ENCODE measurements around the gene ASTN1.

ASTN1 gene

DNA sequence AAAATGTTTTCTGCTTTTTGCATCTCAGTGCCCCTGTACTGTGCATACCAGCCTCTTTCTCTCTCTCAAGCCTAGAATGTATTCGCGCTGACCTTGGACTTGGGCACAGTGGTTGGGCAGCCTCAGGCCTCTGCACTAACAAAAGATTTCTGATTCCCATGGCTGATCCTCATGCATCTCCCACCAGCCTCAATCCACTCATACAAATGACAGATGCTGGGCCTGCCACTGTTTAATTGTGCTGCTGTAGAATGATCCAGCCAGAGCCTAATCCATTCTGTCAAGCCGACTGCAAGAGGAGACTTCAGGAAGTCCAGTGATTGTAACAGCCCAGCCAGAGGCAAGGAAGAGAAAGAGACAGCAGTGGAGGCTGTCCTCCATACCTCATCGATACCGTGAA is 180.8 kb downstream of the ASTN1 start:
- DNase-seq, result no peak

DNA sequence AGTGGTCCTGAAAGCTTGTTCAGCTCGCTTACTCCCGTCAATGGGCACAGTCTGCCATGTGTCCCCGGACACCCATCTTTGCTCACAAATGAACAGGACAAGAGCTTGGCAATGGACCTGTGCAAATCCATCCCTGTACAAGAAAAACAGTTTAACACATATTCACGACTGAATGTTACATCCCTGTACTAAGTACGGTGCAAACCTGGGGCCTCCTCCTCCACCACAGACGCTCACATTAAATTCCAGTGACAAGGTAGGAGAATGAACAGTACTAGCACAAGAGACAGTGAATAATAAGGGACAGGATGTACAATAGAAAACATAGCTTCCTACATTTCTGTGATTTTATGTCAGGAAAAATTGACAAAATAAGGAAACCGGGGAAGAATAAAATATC is 187.7 kb downstream of the ASTN1 start:
- no peak for DNase-seq

DNA sequence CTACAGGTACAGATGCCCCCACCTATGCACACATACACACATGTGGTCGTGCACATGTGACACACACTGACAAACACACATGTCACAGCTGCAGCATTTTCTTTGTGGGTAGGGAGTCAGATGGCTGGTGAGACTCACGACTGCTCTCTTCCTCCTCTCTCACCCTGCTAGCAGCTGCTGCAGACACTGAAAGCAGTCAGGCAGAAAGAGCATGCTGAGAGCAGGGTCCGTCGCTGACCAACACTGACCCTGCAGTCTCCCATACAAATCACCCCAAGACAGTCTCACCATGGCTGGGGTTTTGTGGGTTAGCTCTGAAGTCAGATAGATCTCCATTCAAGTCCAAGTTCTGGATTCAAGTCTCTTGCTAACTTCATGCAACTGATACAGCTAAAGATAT is 188.3 kb downstream of the ASTN1 start:
- DNase-seq, result no peak

DNA sequence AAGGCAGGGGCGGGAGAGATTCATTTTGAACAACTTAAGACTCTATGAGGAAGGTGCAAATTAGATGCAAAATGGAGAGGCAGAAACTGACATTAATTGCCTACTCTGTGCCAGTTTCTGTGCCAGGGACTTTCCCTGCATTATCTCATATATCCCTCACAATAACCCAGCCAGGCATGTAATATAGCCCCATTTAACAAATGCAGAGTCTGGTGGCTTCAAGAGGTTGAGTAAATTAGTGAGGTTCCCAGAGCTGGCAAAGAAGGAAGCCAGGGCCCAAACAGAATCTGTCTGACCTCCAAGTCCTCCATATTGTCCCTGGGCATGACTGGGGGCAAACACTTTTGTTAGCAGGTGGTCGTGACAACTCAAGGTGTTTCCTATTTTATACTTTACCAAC is 199.8 kb downstream of the ASTN1 start:
- DNase-seq, result no peak

DNA sequence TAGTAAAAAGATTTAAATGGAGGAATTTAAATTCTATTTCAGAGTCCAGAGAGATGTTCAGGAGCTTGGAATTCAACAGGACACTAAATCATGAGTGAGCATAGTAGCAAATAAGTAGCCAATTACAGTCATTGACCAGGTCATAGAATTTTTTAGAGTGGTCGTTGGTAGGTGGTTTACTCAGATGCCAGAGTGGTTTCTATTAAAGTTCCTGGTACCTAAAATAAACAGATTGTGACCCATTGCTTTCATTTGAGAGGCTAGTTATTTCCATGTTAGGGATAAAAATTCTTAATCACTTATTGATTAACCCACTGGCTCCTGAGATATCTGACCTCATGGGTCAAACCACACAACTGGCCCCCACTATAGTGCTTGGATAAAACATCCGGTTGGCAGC is 201.3 kb downstream of the ASTN1 start:
- no peak for DNase-seq

DNA sequence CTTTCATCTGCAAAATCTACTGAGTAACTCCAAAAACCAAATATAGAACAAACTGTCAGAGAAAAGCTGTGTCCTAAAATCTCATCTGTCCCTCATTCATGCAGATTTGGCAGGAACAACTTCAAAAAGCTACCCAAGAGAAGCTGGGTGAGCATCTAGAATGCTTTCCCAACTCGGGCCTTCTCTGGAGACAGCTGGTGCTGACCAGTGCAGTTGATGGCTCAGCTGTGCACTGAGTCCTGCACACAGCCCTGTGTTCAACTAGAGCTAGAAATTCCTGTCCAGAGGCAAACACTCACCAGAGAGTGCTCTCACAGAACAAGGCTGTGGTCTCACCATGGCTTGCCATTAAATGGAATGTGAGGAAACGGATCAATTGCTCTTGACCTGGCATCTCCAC is 202.8 kb downstream of the ASTN1 start:
- DNase-seq, result no peak

DNA sequence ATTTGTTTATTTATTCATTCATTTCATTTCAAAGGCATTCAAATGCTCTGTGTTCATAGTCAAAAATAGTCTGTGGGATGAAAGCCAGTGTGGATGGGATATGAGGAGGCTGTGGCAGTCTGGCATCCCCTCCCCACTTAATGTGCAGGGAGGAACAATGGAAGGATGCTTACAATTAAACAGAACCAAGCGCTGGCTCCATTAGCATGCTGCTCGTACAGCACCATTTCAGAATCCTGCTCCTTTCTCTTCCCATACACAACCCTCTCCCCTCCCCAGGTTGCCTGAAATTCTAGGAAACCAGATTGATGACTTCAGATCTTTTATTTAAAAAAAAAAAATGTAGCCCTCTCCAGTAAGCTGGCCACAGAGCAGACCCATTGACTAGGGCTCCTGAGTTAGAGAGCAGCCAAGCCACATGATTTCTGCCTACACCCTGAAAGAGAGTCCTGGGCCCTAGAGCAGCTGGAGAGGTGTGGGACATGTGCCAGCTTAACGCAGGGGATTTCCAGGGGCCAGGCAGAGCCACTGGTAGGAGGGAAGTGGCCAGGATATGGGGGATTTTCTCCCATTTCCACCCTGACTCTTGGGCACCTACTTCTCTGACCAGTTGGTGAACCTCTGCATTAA is 205.2 kb downstream of the ASTN1 start:
- DNase-seq, result no peak

DNA sequence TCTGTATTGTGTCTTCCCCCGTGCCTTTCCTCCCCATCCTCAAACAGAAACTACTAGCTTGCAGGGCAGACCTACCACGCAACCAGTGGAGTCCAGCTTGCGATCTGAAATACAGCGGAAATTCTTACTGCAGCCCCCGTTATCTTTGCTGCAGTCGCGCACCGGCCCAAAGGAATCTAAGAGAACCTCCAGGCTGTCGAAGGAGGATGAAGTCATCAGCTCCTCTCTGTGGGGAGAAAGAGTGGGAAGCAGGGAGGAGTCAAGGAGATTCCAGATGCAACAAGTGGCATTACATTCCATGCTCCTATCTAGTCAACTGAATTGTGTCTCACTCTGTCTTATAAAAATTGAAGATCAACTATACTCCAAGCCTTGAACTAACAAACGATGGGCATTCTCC is 206.9 kb downstream of the ASTN1 start:
- no peak for DNase-seq

DNA sequence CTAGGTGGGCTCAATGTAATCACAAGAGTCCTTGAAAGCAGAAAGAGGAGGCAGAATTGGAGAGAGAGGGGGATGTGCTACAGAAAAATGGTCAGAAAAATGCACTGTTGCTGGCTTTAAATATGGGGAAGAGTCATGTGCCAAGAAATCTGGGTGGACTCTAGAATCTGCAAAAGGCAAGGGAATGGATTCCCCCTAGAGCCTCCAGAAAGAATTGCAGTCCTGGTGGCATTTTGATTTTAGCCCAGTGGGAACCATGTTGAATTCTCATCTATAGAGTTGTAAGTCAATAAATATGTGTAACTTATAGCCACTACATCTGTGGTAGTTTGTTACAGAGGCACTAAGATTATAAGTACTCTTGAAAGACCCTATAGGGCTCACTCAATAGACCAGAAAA is 210.3 kb downstream of the ASTN1 start:
- no peak for DNase-seq

DNA sequence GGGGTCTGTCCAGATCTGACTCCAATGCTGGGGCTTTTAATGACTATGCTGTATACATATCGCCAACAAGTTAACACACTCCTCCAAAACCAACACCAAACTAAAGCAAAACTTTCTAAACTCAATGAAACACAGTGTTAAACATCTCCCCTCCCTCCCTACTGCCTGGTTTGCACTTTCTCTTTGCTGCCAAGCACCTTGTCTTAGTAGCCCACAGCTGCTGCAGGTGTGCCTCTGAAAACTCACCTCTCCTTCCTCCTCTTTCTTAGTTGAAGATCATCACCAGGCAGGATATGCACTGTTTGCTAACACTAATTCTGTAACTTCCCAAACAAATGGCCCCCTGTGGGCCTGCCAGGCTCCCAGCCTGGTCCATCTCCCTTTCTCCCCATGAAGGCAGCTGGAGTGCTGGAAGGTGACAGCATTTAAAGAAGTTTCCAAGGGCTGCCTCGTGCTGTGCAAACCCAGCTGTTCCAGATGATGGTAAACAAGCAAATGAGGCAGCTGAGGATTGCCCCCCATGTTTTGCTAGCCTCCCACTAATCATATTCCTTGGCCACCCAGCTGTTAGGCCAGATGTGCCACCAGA is 213.7 kb downstream of the ASTN1 start:
- no peak for DNase-seq

DNA sequence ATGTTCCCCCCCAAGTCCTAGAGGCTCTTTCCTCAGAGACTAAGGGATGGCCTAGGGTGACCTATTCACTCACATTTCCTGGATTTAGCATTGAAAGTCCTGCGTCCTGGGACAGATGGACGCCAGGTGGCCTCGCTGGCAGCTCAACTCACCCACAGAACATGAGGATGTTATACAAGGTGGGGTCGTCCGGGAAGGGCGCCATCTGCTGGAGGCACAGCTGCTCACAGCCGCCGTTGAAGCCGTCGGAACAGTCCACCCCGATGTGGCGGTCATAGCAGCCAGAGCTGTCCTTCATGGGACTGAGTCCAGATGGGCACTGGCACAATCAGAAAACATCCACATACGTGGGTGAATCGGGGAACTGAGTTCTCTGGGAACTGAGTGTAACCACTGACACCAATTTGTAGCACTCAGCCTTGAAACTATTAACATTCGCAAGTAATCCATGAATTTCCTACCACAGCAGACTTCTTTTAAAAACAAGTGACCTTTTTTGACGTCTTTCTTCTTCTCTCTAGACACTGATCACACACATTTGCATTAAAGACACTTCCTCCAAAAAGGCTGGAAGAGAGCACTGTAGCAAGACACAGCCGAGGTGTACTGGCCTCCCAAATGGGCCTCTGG is 215.4 kb downstream of the ASTN1 start:
- DNase-seq, result peak in 1 of 2 donors; percentile 26

DNA sequence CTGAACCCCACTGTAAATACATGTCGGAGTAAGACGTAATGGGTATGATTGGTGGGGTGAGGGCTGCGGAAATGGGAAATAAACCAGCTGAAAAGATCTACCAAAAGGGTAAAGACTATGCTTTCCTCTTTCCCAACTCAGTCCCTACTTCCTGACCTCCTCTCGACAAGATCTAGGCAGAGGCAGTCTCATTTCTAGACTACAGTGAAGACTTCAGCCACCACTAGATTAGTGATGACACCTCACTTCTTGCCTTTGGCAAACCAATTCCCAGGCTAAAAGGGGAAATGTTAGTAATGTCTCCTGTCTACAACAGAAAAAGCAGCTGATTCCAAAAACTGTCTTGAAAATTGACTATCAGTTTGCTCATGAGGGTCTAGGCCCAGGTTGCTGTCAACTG is 219.9 kb downstream of the ASTN1 start:
- no peak for DNase-seq

DNA sequence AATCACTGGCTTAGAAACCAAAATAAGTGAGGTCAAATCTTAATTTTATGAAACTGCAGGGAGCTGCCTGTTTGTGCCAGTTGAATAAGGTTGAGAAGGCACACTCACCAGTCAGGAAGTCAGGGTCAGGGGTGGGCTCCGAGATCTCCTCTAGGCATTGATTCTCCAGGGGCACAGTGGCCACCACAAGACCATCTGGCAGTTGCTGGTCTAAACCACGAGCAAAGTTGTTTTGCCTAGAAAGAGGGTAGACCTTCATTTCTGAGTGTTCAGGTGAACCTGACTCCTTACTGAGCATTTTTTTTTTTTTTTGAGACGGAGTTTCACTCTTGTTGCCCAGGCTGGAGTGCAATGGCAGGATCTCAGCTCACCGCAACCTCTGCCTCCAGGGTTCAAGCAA is 220.7 kb downstream of the ASTN1 start:
- no peak for DNase-seq

DNA sequence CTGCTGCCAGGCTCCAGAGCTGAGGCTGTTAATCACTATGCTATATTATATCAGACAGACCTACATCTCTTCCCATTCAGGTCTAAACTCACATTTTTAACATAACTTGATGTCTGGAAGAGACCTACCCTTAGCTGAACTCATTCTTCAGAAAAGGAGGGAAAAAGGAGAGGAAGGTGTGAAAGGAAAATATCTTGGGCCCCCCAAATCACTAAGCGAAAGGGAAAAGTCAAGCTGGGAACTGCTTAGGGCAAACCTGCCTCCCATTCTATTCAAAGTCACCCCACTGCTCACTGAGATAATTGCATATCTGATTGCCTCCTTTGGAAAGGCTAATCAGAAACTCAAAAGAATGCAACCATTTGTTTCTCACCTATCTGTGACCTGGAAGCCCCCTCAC is 222.2 kb downstream of the ASTN1 start:
- DNase-seq, result no peak

DNA sequence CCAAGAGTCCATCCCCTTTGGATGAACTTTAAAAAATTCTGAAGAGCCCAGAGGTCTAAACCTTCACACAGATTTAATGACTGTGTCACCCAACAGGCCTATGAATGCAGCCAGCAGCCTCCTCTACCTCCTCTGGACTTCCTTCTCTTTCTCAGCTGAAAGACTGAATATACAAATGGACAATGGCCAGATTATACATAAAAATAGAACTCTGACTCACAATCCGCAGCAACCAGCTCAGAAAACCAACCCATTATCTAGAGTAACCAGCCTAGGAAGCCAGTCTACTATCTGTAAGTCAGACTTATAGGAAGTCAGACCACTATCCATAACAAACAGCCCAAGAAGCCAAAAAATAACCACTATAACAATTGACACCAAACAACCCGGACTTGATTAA is 224.5 kb downstream of the ASTN1 start:
- DNase-seq, result no peak

DNA sequence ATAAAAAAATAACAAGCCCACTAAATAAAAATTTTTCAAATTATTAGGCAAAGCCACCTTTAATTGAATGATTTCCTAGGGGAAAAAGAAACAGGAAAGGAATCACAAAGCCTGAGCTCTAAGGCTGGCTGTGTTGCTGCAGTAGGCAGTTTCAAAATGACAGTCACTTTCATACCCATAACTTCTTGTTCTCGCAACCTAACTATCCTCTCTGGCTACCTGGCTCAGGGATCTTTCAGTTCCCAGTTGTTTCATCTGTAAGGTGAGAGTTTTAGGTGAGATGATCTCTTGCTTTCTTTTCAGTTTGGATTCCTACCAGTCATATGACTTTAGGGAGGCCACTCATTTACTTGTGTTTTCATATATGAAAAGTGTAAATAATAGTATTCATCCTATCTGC is 226.1 kb downstream of the ASTN1 start:
- no peak for DNase-seq

DNA sequence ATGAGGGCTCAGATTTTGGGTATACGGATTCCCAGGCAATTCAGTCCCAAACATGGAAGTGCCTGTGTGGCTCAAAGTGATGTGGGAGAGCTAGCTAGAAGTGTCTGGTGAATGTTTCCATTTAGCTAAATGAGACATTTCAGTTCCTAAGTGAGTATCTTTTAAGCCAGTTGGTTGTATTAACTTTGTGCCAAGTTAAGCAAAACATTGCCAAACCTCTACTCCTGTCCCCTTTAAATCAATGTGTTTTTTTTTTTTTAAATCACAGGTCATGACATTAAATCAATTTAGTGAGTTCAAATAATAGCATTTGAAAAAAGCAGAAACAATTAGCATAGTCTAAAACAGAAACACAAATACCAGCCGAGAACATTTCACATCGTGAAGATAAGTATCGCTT is 230.1 kb downstream of the ASTN1 start:
- DNase-seq, result no peak

DNA sequence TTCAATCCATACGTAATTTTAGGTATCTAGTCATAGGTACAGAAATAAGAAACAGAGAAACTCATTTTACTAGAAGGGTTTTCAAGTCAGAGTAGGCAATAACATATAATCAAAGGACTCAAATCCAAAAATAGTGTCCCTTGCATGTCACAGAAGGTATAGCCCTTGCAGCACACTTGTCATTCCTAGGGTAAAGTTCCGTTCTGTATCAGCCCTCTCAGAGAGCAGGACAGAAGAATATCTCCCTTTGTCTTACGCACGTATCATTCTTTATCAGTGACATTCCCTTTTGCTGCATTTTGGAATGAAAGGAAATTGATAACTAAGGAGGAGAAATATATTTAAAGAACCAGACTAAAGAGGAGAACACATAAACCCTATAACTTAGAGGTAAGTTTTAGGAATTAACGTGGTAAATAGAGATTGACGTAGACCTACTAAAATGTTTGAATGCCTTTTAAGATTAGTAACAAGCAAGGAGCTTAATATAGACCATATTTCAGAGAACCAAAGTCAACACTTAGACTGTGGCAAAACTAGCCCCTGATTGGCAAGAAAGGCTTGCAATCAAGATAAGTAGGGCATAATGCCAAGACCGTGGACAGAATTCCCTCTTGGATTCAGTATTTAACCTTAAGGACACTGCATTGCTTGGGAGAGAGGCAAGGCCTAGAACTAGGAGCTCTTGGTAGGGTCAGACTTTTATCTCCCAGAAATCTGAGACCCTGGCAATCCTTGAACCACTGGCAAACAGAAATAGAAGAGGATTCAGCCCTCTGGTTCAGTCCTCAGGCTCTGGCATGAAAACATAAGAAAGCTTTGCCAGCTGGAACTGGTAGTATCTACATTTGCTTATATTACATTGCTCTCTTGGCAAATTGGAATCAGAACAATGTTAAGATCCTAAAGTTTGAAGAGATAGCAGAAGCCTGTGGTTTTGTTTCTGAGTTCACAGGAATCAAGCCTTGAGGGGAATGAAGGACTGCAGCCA is 232.1 kb downstream of the ASTN1 start:
- no peak for DNase-seq

DNA sequence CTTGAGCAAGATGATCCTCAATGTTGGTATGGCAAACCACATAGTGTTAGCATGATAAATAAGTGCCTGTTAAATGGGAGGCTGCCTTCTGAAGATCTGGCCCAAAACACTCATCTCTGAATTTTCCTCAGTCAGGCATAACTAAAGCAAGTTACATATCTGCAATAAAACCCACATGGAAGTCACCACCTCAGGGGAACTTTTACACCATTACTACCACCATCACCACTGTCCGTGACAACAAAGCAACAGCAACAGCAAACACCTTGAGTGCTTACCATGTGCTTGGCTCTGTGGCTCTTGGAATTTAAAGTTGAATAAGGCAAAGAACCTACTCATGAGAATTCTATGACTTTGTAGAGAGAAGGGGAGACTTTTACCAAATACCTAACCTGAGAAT is 233.0 kb downstream of the ASTN1 start:
- DNase-seq, result no peak

DNA sequence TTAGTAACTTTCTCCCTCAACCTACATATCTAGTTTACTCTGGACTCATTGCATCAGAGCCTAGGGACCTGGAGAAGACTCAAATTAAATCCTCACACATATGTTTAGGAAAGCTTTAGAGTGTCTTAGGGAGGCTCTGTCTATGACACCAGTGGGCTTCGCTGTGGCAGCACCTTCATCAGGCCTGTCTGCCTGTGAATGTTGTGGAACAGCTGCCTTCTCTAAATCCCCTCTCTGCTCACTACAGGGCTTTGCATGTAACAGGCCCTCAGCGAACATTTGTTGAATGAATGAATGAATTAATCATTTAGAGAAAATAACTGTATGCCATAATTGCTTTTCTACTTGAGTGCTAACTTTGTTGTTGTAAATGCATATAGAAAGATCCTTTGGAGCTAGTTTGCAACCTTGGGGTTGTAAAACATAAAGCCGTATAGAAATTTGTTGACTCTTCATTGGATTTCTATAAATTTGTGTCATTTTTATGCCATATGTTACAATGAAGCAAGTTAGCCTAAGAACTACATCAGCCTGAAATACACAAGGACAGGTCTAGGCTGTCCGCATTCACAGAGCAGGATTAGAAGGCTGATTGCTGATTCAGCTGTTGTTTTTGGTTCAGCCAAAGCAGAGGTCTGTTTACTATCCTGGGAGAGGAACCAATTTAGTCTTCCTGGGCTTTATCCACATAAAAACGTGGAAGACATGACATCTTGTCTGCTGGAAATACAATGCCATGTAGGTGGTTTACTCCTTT is 238.0 kb downstream of the ASTN1 start:
- no peak for DNase-seq

DNA sequence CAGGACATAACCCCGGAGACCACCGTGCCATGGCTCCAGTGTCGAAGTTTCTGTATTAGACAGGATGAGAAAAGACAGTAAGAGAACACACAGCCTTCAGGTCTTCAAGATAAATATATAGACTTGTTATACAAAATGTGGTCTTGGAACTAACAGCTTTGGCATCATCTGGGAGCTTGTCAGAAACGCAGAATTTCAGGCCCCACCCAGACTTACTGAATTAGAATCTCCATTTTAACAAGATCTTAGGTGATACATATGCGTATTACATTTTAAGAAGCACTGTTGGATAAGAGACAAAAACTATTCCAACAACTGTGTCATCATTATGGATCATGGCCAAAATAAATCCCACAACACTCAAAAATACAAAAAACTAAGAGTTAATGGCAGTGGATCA is 239.3 kb downstream of the ASTN1 start:
- DNase-seq, result no peak

DNA sequence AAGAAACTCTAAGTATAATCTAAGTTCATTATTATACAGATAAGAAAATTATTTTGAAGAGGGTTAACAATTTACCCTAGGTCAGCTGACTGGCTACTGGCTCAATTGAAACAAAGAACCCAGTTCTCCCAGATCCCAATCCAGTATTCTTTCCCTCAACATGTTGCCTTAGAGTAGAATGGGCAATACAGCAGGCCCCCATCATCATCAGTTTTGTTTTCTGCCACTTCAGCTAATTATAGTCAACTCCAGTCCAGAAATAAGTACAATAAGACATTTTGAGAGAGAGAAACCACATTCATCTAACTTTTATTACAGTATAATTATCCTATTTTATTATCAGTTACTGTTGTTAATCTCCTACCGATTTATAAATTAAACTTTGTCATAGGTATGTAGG is 241.2 kb downstream of the ASTN1 start:
- DNase-seq, result no peak
